Measurements from ENCODE around the gene TRPV4. TPM values are rescaled to one million over a fixed set of nuclear protein-coding genes. Genes with fewer than 3 reads are reported as not detected.
A peak's percentile ranks its signal among the peaks of the same experiment; 100 is the strongest.

Gene TRPV4
- total RNA-seq, 1 experiment from 2014 or later, result 0.44 TPM

DNA sequence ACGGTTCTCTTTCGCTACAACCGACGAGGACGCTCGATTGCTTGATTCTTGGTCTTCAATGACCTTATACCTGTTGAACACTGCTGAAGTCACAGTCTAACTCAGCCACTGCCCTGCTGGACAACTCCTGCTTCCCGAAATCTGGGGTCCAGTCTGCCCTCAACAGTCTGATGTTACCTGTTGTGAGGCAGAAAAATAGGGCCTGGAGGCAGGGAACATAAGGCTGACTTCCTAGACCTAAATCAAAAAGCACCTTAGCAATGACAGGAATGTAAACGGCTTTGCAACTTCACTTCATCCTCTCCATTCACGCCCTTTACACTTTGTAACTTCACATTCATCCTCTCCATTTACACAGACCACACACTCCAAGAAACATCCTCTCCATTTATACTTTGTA, 47.7 kb upstream of the TRPV4 start:
- peak overlapping the region; percentile 55 for H3K27ac ChIP-seq (ENCODE audit: low read length)
- no TSS peak for BruUV-seq (replicated peaks)
- no peaks in the 10 kb centered on the region for H3K36me3 ChIP-seq (ENCODE audit: control insufficient read depth, insufficient read depth, low read length)
- intact Hi-C loops (cut with micrococcal nuclease; ENCODE audit: unreplicated experiment), result no loop called here
- peak overlapping the region; percentile 50 to 74 for H3K4me3 ChIP-seq (ENCODE audit: low read depth in 2 of 2, low read length in 2 of 2)
- TF ChIP-seq, protein P1, sequence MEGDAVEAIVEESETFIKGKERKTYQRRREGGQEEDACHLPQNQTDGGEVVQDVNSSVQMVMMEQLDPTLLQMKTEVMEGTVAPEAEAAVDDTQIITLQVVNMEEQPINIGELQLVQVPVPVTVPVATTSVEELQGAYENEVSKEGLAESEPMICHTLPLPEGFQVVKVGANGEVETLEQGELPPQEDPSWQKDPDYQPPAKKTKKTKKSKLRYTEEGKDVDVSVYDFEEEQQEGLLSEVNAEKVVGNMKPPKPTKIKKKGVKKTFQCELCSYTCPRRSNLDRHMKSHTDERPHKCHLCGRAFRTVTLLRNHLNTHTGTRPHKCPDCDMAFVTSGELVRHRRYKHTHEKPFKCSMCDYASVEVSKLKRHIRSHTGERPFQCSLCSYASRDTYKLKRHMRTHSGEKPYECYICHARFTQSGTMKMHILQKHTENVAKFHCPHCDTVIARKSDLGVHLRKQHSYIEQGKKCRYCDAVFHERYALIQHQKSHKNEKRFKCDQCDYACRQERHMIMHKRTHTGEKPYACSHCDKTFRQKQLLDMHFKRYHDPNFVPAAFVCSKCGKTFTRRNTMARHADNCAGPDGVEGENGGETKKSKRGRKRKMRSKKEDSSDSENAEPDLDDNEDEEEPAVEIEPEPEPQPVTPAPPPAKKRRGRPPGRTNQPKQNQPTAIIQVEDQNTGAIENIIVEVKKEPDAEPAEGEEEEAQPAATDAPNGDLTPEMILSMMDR (IDR thresholded peaks at IDR 0.05), result no peak
- TF ChIP-seq SIN3A (IDR thresholded peaks at IDR 0.05; ENCODE audit: borderline replicate concordance, insufficient read depth, low read depth, low read length) (no peak), TCF7L2 (IDR thresholded peaks at IDR 0.05; ENCODE audit: low read depth, low read length) (no peak)
- POLR2A ChIA-PET, result no interaction called here
- H3K27me3 ChIP-seq (ENCODE audit: control insufficient read depth, insufficient read depth, low read length), result no peaks in the 10 kb centered on the region
- DNase-seq (ENCODE audit: low read depth, low spot score), result no peak
- in situ Hi-C loops (cut with HindIII; ENCODE audit: low pct_unique_long_range_greater_than_20kb, low sequenced_read_pairs), result no loop called here
- CTCF ChIA-PET, result no interaction called here
- H3K9me3 ChIP-seq (ENCODE audit: control insufficient read depth, insufficient read depth, low read depth, low read length), result no peaks in the 10 kb centered on the region
- ATAC-seq, result 0 out of 2 replicates have a peak, but pooled peaks have one; percentile 21
- peaks cover 14% of the 10 kb centered on the region for H3K4me1 ChIP-seq (ENCODE audit: control insufficient read depth, insufficient read depth, low read length)

DNA sequence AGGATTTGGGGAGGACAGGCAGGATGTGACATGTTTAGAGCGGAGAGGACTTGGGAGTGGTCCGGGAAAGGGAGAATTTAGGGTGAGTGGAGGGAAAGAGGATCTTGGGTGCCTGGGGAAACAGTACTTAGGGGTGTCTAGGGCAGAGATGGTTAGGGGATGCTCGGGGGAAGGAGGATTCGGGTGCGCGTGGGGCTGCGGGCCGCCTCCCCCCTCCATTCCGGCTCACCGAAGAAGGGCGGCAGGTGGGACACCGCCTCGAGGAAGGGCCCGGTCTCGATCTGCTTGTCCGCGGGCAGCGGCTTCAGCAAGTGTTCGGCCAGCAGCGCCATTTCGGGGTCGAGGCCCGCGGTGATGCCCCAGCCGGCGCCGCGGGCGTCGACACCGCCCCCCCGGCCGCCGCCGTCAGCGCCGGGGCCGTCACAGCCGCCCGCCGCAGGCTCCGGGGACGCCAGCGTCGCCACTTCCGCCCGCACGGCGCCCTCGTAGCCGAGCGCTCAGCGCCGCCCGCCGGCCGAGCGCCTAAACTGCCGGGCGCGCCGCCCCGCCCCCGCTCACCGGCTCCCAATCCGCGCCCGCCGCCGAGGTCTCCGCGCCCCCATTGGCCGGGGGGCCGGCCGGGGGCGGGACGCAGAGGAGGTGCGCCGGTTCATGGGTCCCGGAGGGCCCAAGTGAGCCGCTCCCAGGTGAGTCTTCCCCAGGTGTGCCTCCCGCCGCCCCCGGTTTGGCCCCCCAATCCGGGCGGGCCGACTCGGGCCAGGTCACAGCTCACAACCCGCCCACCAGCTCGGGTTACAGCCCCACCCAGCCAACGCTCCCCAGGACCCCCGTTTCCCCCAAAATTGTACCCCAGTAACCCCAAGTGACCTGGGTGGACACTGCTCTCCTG, 47.1 kb upstream of the TRPV4 start, which contains the start of gene GLTP:
GLTP (minus strand) TSS at position 499 of the 889 bp plus-strand sequence; CDS start at position 332, 167 bp downstream.
- H3K27ac ChIP-seq (ENCODE audit: low read length), result peak within 1 kb of the TSS; percentile 55
- ATAC-seq (peak; percentile 97), DNase-seq (ENCODE audit: low read depth, low spot score) (no peak)
- intact Hi-C loops (cut with micrococcal nuclease; ENCODE audit: unreplicated experiment) (no loop called here), in situ Hi-C loops (cut with HindIII; ENCODE audit: low pct_unique_long_range_greater_than_20kb, low sequenced_read_pairs) (no loop called here)
- H3K9me3 ChIP-seq (ENCODE audit: control insufficient read depth, insufficient read depth, low read depth, low read length), result no peaks in the 10 kb centered on the region
- ChIA-PET POLR2A (no interaction called here), CTCF (no interaction called here)
- H3K27me3 ChIP-seq (ENCODE audit: control insufficient read depth, insufficient read depth, low read length), result no peaks in the 10 kb centered on the region
- BruUV-seq (replicated peaks), result no TSS peak
- H3K4me1 ChIP-seq (ENCODE audit: control insufficient read depth, insufficient read depth, low read length), result peaks cover 14% of the 10 kb centered on the region
- TF ChIP-seq, protein P2, sequence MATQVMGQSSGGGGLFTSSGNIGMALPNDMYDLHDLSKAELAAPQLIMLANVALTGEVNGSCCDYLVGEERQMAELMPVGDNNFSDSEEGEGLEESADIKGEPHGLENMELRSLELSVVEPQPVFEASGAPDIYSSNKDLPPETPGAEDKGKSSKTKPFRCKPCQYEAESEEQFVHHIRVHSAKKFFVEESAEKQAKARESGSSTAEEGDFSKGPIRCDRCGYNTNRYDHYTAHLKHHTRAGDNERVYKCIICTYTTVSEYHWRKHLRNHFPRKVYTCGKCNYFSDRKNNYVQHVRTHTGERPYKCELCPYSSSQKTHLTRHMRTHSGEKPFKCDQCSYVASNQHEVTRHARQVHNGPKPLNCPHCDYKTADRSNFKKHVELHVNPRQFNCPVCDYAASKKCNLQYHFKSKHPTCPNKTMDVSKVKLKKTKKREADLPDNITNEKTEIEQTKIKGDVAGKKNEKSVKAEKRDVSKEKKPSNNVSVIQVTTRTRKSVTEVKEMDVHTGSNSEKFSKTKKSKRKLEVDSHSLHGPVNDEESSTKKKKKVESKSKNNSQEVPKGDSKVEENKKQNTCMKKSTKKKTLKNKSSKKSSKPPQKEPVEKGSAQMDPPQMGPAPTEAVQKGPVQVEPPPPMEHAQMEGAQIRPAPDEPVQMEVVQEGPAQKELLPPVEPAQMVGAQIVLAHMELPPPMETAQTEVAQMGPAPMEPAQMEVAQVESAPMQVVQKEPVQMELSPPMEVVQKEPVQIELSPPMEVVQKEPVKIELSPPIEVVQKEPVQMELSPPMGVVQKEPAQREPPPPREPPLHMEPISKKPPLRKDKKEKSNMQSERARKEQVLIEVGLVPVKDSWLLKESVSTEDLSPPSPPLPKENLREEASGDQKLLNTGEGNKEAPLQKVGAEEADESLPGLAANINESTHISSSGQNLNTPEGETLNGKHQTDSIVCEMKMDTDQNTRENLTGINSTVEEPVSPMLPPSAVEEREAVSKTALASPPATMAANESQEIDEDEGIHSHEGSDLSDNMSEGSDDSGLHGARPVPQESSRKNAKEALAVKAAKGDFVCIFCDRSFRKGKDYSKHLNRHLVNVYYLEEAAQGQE (IDR thresholded peaks at IDR 0.05; ENCODE audit: insufficient read depth in 1 of 2, low read depth in 2 of 2, low read length in 1 of 2), result no peak
- TF ChIP-seq SIN3A (IDR thresholded peaks at IDR 0.05; ENCODE audit: borderline replicate concordance, insufficient read depth, low read depth, low read length) (peak; percentile 76; the same call in 1 of the 2 replicates), TCF7L2 (IDR thresholded peaks at IDR 0.05; ENCODE audit: low read depth, low read length) (no peak), POLR2AphosphoS5 (IDR thresholded peaks at IDR 0.05; ENCODE audit: low read depth, low read length) (0 out of 2 replicates have a peak, but pooled peaks have one; percentile 25)
- TF ChIP-seq, protein P1 (IDR thresholded peaks at IDR 0.05), result peak; percentile 96
- peak within 1 kb of the TSS; percentile 50 to 90 for H3K4me3 ChIP-seq (ENCODE audit: low read depth in 2 of 2, low read length in 2 of 2)
- H3K36me3 ChIP-seq (ENCODE audit: control insufficient read depth, insufficient read depth, low read length), result no peaks in the 10 kb centered on the region

All from Panc1 (cell line).